CD14-positive monocyte (primary cell): Measurements from ENCODE around the gene MGARP. TPM values are rescaled to one million over a fixed set of nuclear protein-coding genes. Genes with fewer than 3 reads are reported as not detected.
A peak's percentile ranks its signal among the peaks of the same experiment; 100 is the strongest.

Source experiments
- DNase-seq, 3 donors: peaks; one replicate each; pipeline ENCODE4 v3.0.0-alpha.2; 2011 to 2022
- H2AFZ ChIP-seq: 2 replicates; pipeline ENCODE4 v1.6.0; 2012; ENCODE audit warnings: mild to moderate bottlenecking, low read depth, low read length, inconsistent platforms; ENCODE audit not compliant: insufficient read depth, poor library complexity, severe bottlenecking
- H3K27ac ChIP-seq, 2 donors: 1 replicate in 1 of 2; 2 replicates in 1 of 2; pipeline ENCODE4 v1.5.1; 2012 to 2013; ENCODE audit warnings: low read length in 2 of 2, control low read depth in 1 of 2, inconsistent platforms in 1 of 2, low read depth in 1 of 2, mild to moderate bottlenecking in 1 of 2
- H3K27me3 ChIP-seq, 2 donors: one replicate each; pipeline versions ENCODE4 v1.6.0 to v1.6.1; 2011 to 2013; ENCODE audit warnings: low read length in 2 of 2; ENCODE audit not compliant: control insufficient read depth in 2 of 2, insufficient read depth in 2 of 2
- H3K36me3 ChIP-seq, 2 donors: replicated peaks in 1 of 2; 1 replicate in 1 of 2; 2 replicates in 1 of 2; pipeline versions ENCODE4 v1.5.1 to v1.6.1; 2012 to 2013; ENCODE audit warnings: low read length in 2 of 2, control low read depth in 1 of 2, inconsistent platforms in 1 of 2, mild to moderate bottlenecking in 1 of 2; ENCODE audit not compliant: insufficient read depth in 2 of 2, control insufficient read depth in 1 of 2
- H3K4me1 ChIP-seq, 2 donors: 1 replicate in 1 of 2; 2 replicates in 1 of 2; pipeline versions ENCODE4 v1.5.1 to v1.6.1; 2012 to 2013; ENCODE audit warnings: low read length in 2 of 2, control low read depth in 1 of 2, inconsistent platforms in 1 of 2, mild to moderate bottlenecking in 1 of 2, moderate library complexity in 1 of 2; ENCODE audit not compliant: insufficient read depth in 2 of 2, control insufficient read depth in 1 of 2
- H3K4me2 ChIP-seq: replicated peaks from 2 replicates; pipeline ENCODE3; 2012; ENCODE audit warnings: low read length, moderate library complexity, mild to moderate bottlenecking; ENCODE audit not compliant: poor library complexity, severe bottlenecking; ENCODE audit errors: extremely low read depth
- H3K4me3 ChIP-seq, 3 experiments: fragments of 200-600 bp in 1 of 3; sonication (generic) in 1 of 3; replicated peaks in 1 of 3; 1 replicate in 2 of 3; 2 replicates in 1 of 3; pipeline ENCODE4 v1.5.1; 2011 to 2013; ENCODE audit warnings: low read length in 3 of 3, mild to moderate bottlenecking in 3 of 3, control low read depth in 2 of 3, low read depth in 2 of 3, inconsistent platforms in 1 of 3, moderate library complexity in 1 of 3
- H3K79me2 ChIP-seq: 2 replicates; pipeline ENCODE4 v1.6.0; 2012; ENCODE audit warnings: mild to moderate bottlenecking, control low read depth, inconsistent platforms, low read length, moderate library complexity; ENCODE audit not compliant: insufficient read depth
- H3K9ac ChIP-seq: 2 replicates; pipeline ENCODE4 v1.6.0; 2017; ENCODE audit warnings: low read length, mild to moderate bottlenecking; ENCODE audit not compliant: insufficient read depth, poor library complexity, severe bottlenecking
- H3K9me3 ChIP-seq, 2 donors: replicated peaks in 1 of 2; 1 replicate in 1 of 2; 2 replicates in 1 of 2; pipeline versions ENCODE4 v1.5.1 to v1.6.1; 2012 to 2013; ENCODE audit warnings: low read length in 2 of 2, control low read depth in 1 of 2; ENCODE audit not compliant: control insufficient read depth in 1 of 2, insufficient read depth in 1 of 2
- H4K20me1 ChIP-seq: 2 replicates; pipeline ENCODE4 v1.6.0; 2012; ENCODE audit warnings: mild to moderate bottlenecking, low read length, control low read depth, moderate library complexity; ENCODE audit not compliant: insufficient read depth
- H3K27ac Mint-ChIP-seq, 7 donors: one replicate each; pipeline ENCODE4 v1.8.0; 2020; ENCODE audit warnings: mild to moderate bottlenecking in 7 of 7, mixed read lengths in 7 of 7, moderate library complexity in 6 of 7, inconsistent platforms in 2 of 7
- H3K27me3 Mint-ChIP-seq, 3 donors: one replicate each; pipeline ENCODE4 v1.8.0; 2021 to 2022; ENCODE audit warnings: low read depth in 3 of 3, mild to moderate bottlenecking in 3 of 3, mixed read lengths in 3 of 3, moderate library complexity in 3 of 3, inconsistent platforms in 1 of 3
- H3K36me3 Mint-ChIP-seq, 2 donors: one replicate each; pipeline ENCODE4 v1.8.0; 2020; ENCODE audit warnings: mixed read lengths in 2 of 2, inconsistent platforms in 1 of 2, mild to moderate bottlenecking in 1 of 2
- H3K4me1 Mint-ChIP-seq: one replicate; pipeline ENCODE4 v1.8.0; 2020; ENCODE audit warnings: mild to moderate bottlenecking, mixed read lengths
- H3K4me3 Mint-ChIP-seq, 2 donors: one replicate each; pipeline ENCODE4 v1.8.0; 2020; ENCODE audit warnings: mild to moderate bottlenecking in 2 of 2, mixed read lengths in 2 of 2, moderate library complexity in 1 of 2
- H3K9me3 Mint-ChIP-seq, 7 donors: one replicate each; pipeline ENCODE4 v1.8.0; 2020 to 2022; ENCODE audit warnings: mixed read lengths in 7 of 7, mild to moderate bottlenecking in 6 of 7, moderate library complexity in 6 of 7, inconsistent platforms in 2 of 7
- CTCF ChIP-seq: fragments of 200-600 bp; IDR thresholded peaks from one replicate; pipeline ENCODE4 v1.8.0; 2022; ENCODE audit warnings: antibody characterized with exemption, mild to moderate bottlenecking
- WGBS: methylation state at CpG from one replicate; pipeline ENCODE4 v1.1.5; 2013; ENCODE audit warnings: missing lambda C conversion rate; ENCODE audit not compliant: insufficient coverage; 5-methylcytosine and 5-hydroxymethylcytosine counted together
- intact Hi-C, 2 donors: fragments of 100-400 bp; cut with micrococcal nuclease; formaldehyde crosslinking; loops; one replicate each; pipeline versions ENCODE4 v1.15.0 to v1.15.1; 2023
- polyA plus RNA-seq, 3 donors: library from polyadenylated mRNA; depleted of rRNA in 1 of 3; unstranded in 2 of 3; stranded (reverse) in 1 of 3; fragments of 300-500 nt in 2 of 3; fragments of >200 nt in 1 of 3; fragmentation: Illumina TruSeq in 2 of 3; gene quantifications; 1 replicate in 2 of 3; 2 replicates in 1 of 3; pipeline ENCODE4 v1.2.3, GENCODE V29; 2012 to 2021

MGARP gene
- polyA plus RNA-seq, 3 donors: 0.19 TPM; not detected in 2

- peaks cover 50% of the 10 kb centered on the region for H3K4me1 Mint-ChIP-seq
- peaks cover 0 to under 1% of the 10 kb centered on the region in 2 donors for H3K36me3 ChIP-seq
- H3K9ac ChIP-seq: no peak overlapping the region
- no peak overlapping the region for H3K27ac Mint-ChIP-seq
- intact Hi-C loops: loop anchor here (5.0 to 10.0 kb wide), 4 partner anchors 75 to 275 kb away; no protein-coding TSS in a partner anchor
- no peak overlapping the region for H3K4me3 ChIP-seq
- H3K9me3 ChIP-seq: no peaks in the 10 kb centered on the region
- H3K27me3 ChIP-seq: no peaks in the 10 kb centered on the region
- no peak overlapping the region for H3K4me2 ChIP-seq
- no peak overlapping the region for H3K27ac ChIP-seq
- H4K20me1 ChIP-seq: peaks cover 11% of the 10 kb centered on the region
- peaks cover 0 to 1% (median 0%) of the 10 kb centered on the region in 3 donors for H3K27me3 Mint-ChIP-seq
- H3K79me2 ChIP-seq: peaks cover 78% of the 10 kb centered on the region
- no peak overlapping the region for H3K4me3 Mint-ChIP-seq
- peaks cover 28 to 55% of the 10 kb centered on the region in 2 donors for H3K4me1 ChIP-seq
- TF ChIP-seq CTCF: no peak
- no peaks in the 10 kb centered on the region for H3K36me3 Mint-ChIP-seq
- no peak for DNase-seq
- no peak overlapping the region for H2AFZ ChIP-seq
- WGBS: no CpG with 5 or more reads among the region's 1 CpG
- H3K9me3 Mint-ChIP-seq: peaks cover 0 to under 1% (median 0%) of the 10 kb centered on the region in 7 donors
These were observed 19.5 kb upstream of the MGARP start for GRCh38 chr4:139299536-139299935.

GRCh38 chr4:139297001-139297410 is 17.0 kb upstream of the MGARP start:
- Histone ChIP-seq H3K4me2 (no peak overlapping the region), H3K9me3 (no peaks in the 10 kb centered on the region), H3K27ac (no peak overlapping the region), H3K9ac (no peak overlapping the region), H3K79me2 (peaks cover 66% of the 10 kb centered on the region), H3K27me3 (no peaks in the 10 kb centered on the region), H3K4me3 (no peak overlapping the region), H2AFZ (no peak overlapping the region), H3K4me1 (peaks cover 23 to 42% of the 10 kb centered on the region in 2 donors), H3K36me3 (peaks cover 9 to 17% of the 10 kb centered on the region in 2 donors), H4K20me1 (no peaks in the 10 kb centered on the region)
- no peak overlapping the region for H3K4me3 Mint-ChIP-seq
- intact Hi-C loops: loop anchor here (5.0 to 10.0 kb wide), 4 partner anchors 72 to 272 kb away; no protein-coding TSS in a partner anchor
- H3K9me3 Mint-ChIP-seq: no peaks in the 10 kb centered on the region
- peaks cover 7 to 17% of the 10 kb centered on the region in 2 donors for H3K36me3 Mint-ChIP-seq
- peaks cover 30% of the 10 kb centered on the region for H3K4me1 Mint-ChIP-seq
- no peak for TF ChIP-seq CTCF
- peak in 1 of 3 donors; percentile 24 for DNase-seq
- H3K27me3 Mint-ChIP-seq: peaks cover 0 to 1% (median 0%) of the 10 kb centered on the region in 3 donors
- no peak overlapping the region for H3K27ac Mint-ChIP-seq
- WGBS: 100% methylated on average over 1 of the region's 2 CpGs
